ENCODE data around the gene PPP2R2C.

PPP2R2C gene

DNA sequence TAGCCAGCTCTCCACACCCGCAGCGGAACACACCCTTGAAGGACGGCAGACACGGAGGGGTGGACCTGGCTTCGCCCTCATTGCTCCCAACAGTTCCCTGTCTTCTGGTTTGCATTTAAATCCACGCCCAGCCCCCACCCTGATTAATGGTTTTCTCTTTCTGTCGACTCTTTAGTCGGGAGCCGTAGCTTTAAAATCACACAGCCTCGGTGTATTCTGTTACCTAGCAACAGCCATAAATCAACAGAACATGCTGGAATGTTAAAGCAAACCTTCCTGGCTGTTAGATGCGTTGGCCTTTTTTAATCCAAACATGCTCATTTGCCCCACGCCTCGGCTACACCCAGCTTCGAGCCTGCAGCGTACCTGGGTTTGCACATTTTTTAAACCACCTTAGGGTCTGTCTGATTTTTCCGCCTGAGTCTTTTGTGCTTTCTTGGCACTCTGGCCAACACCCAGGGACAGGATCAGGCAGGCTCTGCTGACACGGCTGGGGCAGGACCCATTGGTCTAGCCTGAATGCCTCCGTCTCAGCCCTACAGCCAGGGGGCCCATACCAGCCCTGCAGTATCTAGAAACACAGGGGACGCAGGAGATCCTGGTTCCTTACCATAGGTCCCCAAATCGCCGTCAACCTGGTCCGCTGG lies 21.4 kb upstream of the PPP2R2C start:
- no peak for DNase-seq

DNA sequence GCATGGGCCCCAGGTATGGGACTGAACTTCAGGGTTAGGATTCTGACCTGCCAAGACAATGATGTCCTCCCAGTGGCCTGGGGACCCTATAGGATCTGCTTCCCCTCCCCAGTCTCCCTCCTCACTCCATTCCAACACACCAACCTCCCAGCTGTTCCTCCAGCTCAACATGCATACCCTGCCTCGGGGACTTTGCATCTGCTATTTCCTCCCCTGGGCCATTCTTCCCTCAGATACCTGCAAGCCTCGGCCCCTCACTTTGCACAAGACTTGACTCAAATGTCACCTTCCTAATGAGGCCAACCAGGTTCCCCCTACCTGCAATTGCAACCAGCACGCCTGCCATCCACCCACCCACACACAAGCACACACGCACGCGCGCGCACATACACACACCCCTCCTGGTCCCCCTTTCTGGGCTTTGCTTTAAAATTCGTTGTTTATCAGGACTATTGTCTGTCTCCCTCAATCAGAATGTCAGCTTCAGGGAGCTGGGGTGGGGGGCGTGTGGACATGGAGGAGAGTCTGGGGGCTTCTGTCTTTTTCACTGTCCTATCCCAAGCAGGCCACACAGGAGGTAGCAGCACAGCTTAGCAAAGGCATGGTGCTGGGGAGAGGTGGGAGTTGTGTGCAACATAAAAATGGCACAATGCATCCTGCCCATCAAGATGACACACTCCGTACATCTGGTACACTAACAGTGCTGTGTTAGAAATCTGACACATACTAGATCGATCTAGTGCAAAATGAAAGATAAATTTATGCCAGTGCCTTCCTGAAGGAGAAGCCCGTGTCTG lies 20.6 kb upstream of the PPP2R2C start:
- DNase-seq, result no peak

DNA sequence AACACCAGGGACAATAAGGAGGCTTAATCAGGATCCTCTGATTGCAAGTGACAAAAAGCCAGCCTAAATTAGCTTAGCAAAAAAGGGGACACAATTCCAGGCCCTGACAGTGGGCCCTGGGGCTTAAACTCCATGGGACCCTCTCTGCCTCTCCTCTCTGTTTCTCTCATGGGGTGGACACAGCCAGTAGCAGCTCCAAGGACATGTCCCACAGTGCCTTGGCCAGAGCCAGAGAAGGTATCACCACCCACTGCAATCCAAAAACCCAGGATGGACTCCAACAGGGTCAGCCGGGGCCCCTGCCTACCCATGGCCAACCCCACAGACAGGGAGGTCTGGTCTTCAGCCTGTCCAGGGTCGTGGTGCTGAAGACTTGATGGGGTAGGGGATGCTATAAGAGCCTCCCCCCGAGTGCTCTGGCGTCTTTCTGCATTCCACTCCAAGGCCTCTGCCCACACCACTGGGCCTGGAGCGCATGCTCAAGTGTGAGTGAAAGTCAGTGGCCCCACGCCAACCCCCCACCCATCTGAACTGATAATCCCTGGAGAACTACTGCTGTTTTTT lies 19.7 kb upstream of the PPP2R2C start:
- DNase-seq, result no peak

- DNase-seq, result no peak
Observed at GRCh38 chr4:6491235-6491634, 18.8 kb upstream of the PPP2R2C start.

DNA sequence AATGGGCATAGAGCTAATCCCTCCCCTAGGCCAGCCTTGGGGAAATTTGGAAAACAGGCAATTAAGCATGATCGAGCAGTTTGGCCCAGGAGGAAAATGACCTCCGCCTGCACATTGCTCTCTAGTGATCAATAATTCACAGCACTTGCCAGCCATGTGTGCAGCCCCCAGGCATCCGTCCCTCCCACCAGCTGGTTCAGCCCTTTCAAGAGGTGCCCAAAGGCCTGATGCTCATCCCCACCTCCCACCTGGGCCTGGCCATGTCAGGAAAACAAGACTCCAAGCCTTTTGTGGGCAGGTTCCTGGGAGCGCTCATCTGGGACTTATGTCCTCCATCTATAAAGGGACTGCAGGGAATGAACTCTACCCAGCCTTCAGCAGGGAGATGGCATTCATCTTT lies 17.5 kb upstream of the PPP2R2C start:
- no peak for DNase-seq

DNA sequence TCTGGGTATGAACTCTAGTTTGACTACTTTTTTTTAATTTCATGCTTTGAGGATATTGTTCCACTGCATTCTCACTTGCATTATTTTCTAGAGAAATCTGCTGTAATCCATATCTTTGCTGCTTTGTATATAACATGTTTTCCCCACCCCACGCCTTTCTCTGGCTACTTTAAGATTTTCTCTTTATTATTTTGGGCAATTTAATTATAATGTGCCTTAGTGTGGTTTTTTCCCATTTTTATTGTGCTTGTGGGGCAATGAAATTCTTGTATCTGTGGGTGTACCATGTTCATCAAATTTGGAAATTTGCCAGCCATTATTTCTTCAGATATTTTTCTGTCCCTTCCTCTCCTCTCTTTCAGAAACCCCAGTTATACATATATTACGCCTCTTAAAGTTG lies 15.1 kb upstream of the PPP2R2C start:
- DNase-seq, result no peak

GRCh38 chr4:6480534-6481088 lies 8.2 kb upstream of the PPP2R2C start:
- DNase-seq, result no peak

GRCh38 chr4:6478546-6479220 lies 6.3 kb upstream of the PPP2R2C start:
- no peak for DNase-seq

DNA sequence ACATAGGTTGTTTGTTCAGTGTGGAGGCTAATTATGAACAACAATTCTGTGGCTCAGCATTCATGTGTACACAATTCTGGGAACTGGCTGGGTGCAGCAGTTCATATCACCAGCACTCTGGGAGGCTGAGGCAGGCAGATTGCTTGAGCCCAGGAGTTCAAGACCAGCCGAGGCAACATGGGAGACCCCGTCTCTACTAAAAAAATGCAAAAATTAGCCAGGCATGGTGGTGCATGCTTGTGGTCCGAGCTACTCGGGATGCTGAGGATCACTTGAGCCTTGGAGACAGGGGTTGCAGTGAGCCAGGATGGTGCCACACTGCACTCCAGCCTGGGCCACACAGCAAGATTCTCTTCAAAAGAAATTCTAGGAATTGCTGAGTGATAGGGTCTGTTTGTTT lies 4.5 kb upstream of the PPP2R2C start:
- no peak for DNase-seq

- DNase-seq, result no peak
Observed at GRCh38 chr4:6475492-6476020, 3.1 kb upstream of the PPP2R2C start.

DNA sequence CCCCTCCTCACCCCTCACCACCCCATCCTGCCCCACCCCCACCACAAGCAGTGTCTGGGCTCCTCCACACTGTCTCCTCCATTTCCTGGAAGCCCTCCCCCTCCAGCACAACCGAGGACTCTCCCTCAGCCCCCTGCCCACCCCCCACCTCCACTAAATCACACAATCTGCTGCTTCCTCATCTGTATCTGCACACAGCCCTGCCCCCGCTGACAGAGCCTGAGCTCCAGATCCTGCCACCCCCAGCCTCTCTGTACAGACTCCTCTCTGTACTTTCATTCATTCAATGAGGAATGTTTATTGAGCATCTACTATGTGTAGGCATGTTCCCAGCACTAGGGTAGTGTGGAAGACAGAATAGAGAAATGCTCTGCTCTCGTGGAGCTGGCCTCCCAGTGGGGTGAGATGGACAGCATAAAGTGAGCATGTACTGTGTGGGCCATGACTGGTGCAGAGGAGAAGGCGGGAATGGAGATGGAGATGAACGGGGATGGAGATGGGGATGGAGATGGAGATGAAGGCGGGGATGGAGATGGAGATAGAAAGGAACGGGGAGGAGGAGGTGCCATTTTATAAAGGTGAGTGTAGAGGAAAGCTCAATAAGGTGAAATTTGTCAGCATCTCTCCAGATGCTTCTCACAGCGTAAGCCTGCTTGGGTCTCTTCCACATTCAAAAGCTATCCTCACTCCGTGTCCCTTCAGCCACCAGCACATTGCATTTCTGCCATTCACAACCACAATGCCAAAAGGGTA lies 2.5 kb upstream of the PPP2R2C start:
- no peak for DNase-seq

- no peak for DNase-seq
Observed at GRCh38 chr4:6474053-6474568, 1.7 kb upstream of the PPP2R2C start.

DNA sequence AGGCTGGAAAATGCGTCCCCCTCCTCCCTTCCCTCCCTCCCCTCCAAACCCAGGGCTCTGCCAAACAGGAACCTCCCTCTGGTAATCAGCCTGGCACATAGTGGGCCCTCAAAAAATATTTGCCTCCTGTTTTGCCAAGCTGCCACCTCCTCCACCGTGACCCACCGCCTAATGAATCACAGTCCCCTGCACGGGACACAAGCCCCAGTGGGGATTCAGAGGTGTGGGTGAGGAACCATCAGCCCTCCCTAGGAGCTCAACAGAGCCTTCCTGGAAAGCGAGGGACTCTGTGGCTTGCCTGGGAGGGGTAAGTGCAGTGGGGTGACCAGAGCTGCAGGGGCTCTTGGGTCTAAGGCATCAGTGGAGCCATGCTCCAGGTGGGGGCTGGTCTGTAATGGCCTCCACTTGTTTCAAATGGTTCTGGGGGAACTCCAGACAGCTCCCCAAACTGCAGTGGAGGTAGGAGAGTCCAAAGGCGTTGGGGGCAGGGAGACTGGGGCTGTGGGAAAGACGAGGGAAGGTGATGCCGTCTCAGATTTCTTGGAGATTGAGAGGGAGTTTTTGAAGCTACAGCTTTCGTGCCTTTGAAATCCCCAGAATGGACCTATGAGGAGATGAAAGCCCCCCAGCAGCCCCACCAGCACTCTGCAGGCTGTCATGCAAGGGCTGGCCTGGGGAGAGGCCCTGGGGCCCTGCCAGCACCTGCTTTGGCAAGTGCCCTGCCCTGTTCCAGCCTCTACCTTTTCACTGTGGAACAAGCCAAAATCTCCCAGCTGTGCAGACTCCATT lies 1.0 kb upstream of the PPP2R2C start:
- no peak for DNase-seq

GRCh38 chr4:6472008-6472386 lies 417 bp downstream of the PPP2R2C start:
- DNase-seq, result no peak

GRCh38 chr4:6471307-6472007 lies 957 bp downstream of the PPP2R2C start:
- no peak for DNase-seq

DNA sequence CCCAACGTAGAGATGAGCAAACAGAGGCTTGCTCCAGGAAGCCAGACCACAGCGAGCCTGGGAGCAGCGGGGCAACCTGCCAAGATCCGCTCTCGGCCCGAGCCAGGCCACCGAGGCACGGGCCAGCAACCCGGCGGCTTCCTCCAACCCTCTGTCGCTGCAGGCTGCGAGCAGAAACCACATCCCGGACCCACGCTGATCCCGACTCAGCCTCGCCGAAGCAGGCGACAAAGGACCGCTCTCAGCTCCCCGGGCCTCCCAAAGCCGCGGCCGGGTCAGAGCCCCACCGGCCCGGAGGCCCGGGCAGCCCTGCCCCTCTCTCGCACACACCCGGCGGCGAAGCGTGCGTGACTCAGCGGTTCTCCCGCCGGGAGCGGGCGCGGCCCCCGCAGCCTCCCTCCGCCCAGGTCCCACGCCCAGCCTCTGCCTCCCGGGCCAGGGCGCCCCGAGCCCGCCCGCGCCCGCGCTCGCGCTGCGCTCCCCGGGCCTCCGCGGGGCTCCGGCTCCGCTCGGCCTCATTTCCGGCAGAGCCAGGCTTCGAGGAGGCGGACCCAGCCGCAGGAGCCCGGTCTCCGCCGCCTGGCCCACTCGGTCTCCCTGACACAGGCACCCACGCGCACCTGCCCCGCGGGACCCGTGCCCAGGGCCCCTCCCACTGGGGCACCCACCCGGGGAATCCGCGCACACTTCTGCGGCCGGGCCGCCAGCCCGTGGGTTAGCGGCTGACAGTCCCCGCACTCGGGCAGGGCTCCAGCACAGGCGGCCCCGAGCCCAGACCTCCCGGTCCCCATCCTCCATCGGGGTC lies 1.7 kb downstream of the PPP2R2C start:
- DNase-seq, result no peak

DNA sequence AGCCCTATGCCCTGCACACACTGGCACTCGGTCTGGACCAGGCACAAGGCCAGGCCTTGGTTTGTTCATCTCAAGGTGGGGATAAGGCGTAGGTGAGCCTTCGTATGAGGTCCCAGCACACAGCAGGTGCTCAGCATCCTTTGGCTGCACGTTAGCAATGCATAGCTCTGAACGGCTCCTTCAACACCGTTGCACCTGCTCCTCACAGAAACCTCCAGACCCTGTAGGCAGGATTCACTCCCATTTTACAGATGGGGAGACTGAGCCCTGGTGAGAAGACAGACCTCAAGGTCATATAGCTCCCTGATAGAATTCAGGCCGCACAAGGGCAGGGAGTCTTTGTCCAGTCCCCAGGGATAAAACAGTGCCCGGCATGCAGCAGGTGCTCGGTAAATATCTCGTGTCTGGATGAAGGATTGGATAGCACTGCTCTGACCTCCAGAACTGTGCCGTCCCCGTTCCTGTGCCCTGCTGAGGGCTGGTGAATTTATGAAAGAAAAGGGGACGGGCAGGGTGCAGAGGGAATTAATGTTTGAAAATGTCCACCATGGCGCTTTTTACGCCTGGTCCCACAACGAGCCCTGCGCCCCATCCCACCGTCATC lies 2.4 kb downstream of the PPP2R2C start:
- DNase-seq, result no peak

GRCh38 chr4:6469144-6469543 lies 3.3 kb downstream of the PPP2R2C start:
- no peak for DNase-seq

- DNase-seq, result no peak
Observed at GRCh38 chr4:6468376-6468775, 4.0 kb downstream of the PPP2R2C start.
